GDM1 (cell line): ENCODE data around the gene STRADA.

Experiments
- DNase-seq: peaks from one replicate; lab custom pipeline; 2025; lab: John Stamatoyannopoulos, UW

Gene STRADA

GRCh38 chr17:63741408-63742173, at the start of gene STRADA:
TSS of gene STRADA (minus strand) at chr17:63741799. CDS start at chr17:63728369, 13,430 bp downstream.
- peak; percentile 98 for DNase-seq

GRCh38 chr17:63790057-63790456, 48.5 kb upstream of the STRADA start:
- no peak for DNase-seq

- no peak for DNase-seq
These were observed 45.5 kb upstream of the STRADA start for GRCh38 chr17:63786971-63787711.

- DNase-seq = no peak
These were observed 44.5 kb upstream of the STRADA start for GRCh38 chr17:63786117-63786516.

- no peak for DNase-seq
These were observed 44.0 kb upstream of the STRADA start for GRCh38 chr17:63785556-63785955.

GRCh38 chr17:63783522-63783921, 41.9 kb upstream of the STRADA start:
- DNase-seq = no peak

GRCh38 chr17:63780928-63781327, 39.3 kb upstream of the STRADA start:
- DNase-seq = no peak

GRCh38 chr17:63780507-63780906, 38.9 kb upstream of the STRADA start:
- DNase-seq = no peak

- no peak for DNase-seq
These were observed 33.8 kb upstream of the STRADA start for GRCh38 chr17:63775420-63775819.

- no peak for DNase-seq
These were observed 33.3 kb upstream of the STRADA start for GRCh38 chr17:63774969-63775265.

GRCh38 chr17:63774141-63774968, 32.8 kb upstream of the STRADA start, which contains the start of gene DDX42:
TSS of gene DDX42 (plus strand) at chr17:63774170. CDS start at chr17:63787050, 12,880 bp downstream.
- no peak for DNase-seq

- peak; percentile 98 for DNase-seq
These were observed 31.9 kb upstream of the STRADA start, which contains the start of gene CCDC47 for GRCh38 chr17:63773272-63774140. TSS of gene CCDC47 (minus strand) at chr17:63773597. CDS start at chr17:63766175, 7,422 bp downstream.

GRCh38 chr17:63772801-63773271, 31.2 kb upstream of the STRADA start:
- no peak for DNase-seq

GRCh38 chr17:63768433-63768832, 26.8 kb upstream of the STRADA start:
- no peak for DNase-seq

- DNase-seq = no peak
These were observed 25.2 kb upstream of the STRADA start for GRCh38 chr17:63766754-63767153.

GRCh38 chr17:63764716-63765115, 23.1 kb upstream of the STRADA start:
- no peak for DNase-seq

- no peak for DNase-seq
These were observed 20.8 kb upstream of the STRADA start for GRCh38 chr17:63762161-63763078.

- DNase-seq = no peak
These were observed 19.4 kb upstream of the STRADA start for GRCh38 chr17:63760771-63761539.

- no peak for DNase-seq
These were observed 16.8 kb upstream of the STRADA start for GRCh38 chr17:63758428-63758827.
